Left ventricle myocardium inferior (tissue), 1 donor: ENCODE results near the gene PEX1. TPM values are rescaled to one million over a fixed set of nuclear protein-coding genes. Genes with fewer than 3 reads are reported as not detected.
A peak's percentile ranks its signal among the peaks of the same experiment; 100 is the strongest.

Experiments
- DNase-seq: peaks from one replicate; pipeline ENCODE4 v3.0.0-alpha.2; 2020
- H3K27ac ChIP-seq: fragments of 200-600 bp; replicated peaks from 2 replicates; pipeline ENCODE4 v1.8.0; 2021
- H3K27me3 ChIP-seq: fragments of 200-600 bp; 2 replicates; pipeline ENCODE4 v1.8.0; 2021; ENCODE audit warnings: low read depth
- H3K36me3 ChIP-seq: fragments of 200-600 bp; 2 replicates; pipeline ENCODE4 v1.8.0; 2021
- H3K4me1 ChIP-seq: fragments of 200-600 bp; 2 replicates; pipeline ENCODE4 v1.8.0; 2021
- H3K4me3 ChIP-seq: fragments of 200-600 bp; 2 replicates; pipeline ENCODE4 v1.8.0; 2021; ENCODE audit warnings: mild to moderate bottlenecking, moderate library complexity
- H3K9me3 ChIP-seq: fragments of 200-600 bp; replicated peaks from 2 replicates; pipeline ENCODE4 v1.8.0; 2021
- CTCF ChIP-seq: fragments of 200-600 bp; IDR thresholded peaks from 2 replicates; pipeline ENCODE4 v1.8.0; 2021; ENCODE audit warnings: antibody characterized with exemption, mild to moderate bottlenecking, borderline replicate concordance
- intact Hi-C: fragments of 100-400 bp; cut with micrococcal nuclease; formaldehyde crosslinking; loops from one replicate; pipeline ENCODE4 v1.11.0; 2022
- total RNA-seq: library from RNA; stranded (reverse); fragmentation: NEBNext Ultra II Directional; extraction: Animal tissue kit (Norgen Biotek cat#: 25700); gene quantifications from one replicate; pipeline ENCODE4 v1.2.1, GENCODE V29; 2021
- donor health status: DM: no; HTN: yes; CAD: no; lungs with severe emphysema.

Gene PEX1
- total RNA-seq, 1 donor from 2014 or later: 13.8 TPM

- Histone ChIP-seq H3K9me3 (no peaks in the 10 kb centered on the region), H3K4me1 (peaks cover 7% of the 10 kb centered on the region), H3K4me3 (no peak overlapping the region), H3K36me3 (peaks cover 43% of the 10 kb centered on the region), H3K27ac (no peak overlapping the region), H3K27me3 (no peaks in the 10 kb centered on the region)
- TF ChIP-seq CTCF: no peak
- intact Hi-C loops: no loop called here
- no peak for DNase-seq
Measured at GRCh38 chr7:92560602-92561001, 32.3 kb upstream of the PEX1 start.

- Histone ChIP-seq H3K36me3 (peaks cover 18% of the 10 kb centered on the region), H3K27ac (no peak overlapping the region), H3K4me1 (peaks cover 7% of the 10 kb centered on the region), H3K9me3 (no peaks in the 10 kb centered on the region), H3K27me3 (no peaks in the 10 kb centered on the region), H3K4me3 (no peak overlapping the region)
- no peak for TF ChIP-seq CTCF
- no peak for DNase-seq
- intact Hi-C loops: no loop called here
Measured at GRCh38 chr7:92557808-92558362, 29.6 kb upstream of the PEX1 start.

- DNase-seq: no peak
- TF ChIP-seq CTCF: no peak
- Histone ChIP-seq H3K36me3 (peaks cover 16% of the 10 kb centered on the region), H3K4me1 (peaks cover 7% of the 10 kb centered on the region), H3K9me3 (no peaks in the 10 kb centered on the region), H3K4me3 (no peak overlapping the region), H3K27ac (no peak overlapping the region), H3K27me3 (no peaks in the 10 kb centered on the region)
- intact Hi-C loops: no loop called here
Measured at GRCh38 chr7:92557249-92557648, 28.9 kb upstream of the PEX1 start.

GRCh38 chr7:92550194-92550593, 21.9 kb upstream of the PEX1 start:
- H3K4me3 ChIP-seq: no peak overlapping the region
- no peak for TF ChIP-seq CTCF
- intact Hi-C loops: no loop called here
- no peaks in the 10 kb centered on the region for H3K36me3 ChIP-seq
- no peaks in the 10 kb centered on the region for H3K27me3 ChIP-seq
- H3K9me3 ChIP-seq: no peaks in the 10 kb centered on the region
- peaks cover 34% of the 10 kb centered on the region for H3K4me1 ChIP-seq
- DNase-seq: no peak
- H3K27ac ChIP-seq: peak overlapping the region; percentile 45

GRCh38 chr7:92547579-92547978, 19.3 kb upstream of the PEX1 start:
- peak overlapping the region; percentile 66 for H3K27ac ChIP-seq
- no peak for TF ChIP-seq CTCF
- H3K36me3 ChIP-seq: no peaks in the 10 kb centered on the region
- intact Hi-C loops: no loop called here
- peaks cover 34% of the 10 kb centered on the region for H3K4me1 ChIP-seq
- H3K27me3 ChIP-seq: no peaks in the 10 kb centered on the region
- H3K9me3 ChIP-seq: no peaks in the 10 kb centered on the region
- DNase-seq: peak; percentile 41
- no peak overlapping the region for H3K4me3 ChIP-seq
